HG03457 (cell line): ENCODE data around the gene SPACA4.

Experiments
- ATAC-seq: cut with Tn5 transposase; IDR thresholded peaks from one replicate; pipeline ENCODE4 v1.9.1; 2021; ENCODE audit warnings: moderate number of reproducible peaks; ENCODE audit not compliant: unreplicated experiment

SPACA4 gene

DNA sequence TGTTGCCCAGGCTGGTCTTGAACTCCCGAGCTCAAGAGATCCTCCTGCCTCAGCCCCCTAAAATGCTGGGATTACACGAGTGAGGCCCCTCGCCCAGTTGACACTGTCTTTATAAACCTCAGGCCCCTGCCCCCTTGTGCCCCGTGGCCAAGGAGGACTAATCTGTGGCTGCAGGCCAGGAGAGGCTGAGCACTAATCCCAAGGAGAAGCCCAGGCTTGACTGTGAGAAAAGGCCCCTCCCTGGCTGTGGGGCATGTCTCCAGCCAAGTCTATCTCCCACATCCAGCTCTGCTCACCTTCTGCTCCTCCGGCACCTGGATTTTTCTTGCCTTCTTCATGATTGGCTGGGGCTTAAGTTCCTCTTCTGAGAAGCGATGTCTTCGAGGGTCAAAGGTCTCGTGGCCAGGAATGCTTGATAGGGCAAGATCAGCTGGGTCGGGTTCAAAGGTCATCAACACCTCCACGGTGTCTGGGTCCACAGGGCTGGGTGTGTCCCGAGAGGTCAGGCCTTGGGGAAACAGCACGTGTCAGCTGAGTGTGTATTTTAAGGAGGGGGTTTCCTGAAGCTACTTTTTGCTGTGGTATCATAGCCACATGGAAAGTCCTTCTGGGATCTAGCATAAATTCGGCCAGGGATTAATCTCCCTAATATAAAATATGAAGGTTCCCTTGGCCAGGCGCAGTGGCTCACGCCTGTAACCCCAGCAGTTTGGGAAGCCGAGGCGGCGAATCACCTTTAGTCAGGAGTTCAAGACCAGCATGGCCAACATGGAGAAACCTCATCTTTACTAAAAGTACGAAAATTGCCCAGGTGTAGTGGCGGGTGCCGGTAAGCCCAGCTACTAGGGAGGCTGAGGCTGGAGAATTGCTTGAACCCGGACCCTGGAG is 26.9 kb downstream of the SPACA4 start:
- ATAC-seq: no peak

DNA sequence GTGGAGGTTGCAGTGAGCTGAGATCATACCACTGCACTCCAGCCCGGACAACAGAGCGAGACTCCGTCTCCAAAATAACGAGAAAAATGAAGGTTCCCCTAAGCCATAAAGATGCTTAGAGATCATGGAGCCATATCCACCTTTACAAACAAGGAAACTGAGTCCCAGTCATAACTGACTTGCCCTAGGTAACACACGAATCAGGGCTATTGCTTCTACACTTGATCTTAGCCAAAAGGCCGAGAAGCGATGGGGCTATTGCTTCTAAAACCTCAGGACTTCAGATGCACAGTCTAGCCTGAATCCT is 27.4 kb downstream of the SPACA4 start:
- no peak for ATAC-seq

DNA sequence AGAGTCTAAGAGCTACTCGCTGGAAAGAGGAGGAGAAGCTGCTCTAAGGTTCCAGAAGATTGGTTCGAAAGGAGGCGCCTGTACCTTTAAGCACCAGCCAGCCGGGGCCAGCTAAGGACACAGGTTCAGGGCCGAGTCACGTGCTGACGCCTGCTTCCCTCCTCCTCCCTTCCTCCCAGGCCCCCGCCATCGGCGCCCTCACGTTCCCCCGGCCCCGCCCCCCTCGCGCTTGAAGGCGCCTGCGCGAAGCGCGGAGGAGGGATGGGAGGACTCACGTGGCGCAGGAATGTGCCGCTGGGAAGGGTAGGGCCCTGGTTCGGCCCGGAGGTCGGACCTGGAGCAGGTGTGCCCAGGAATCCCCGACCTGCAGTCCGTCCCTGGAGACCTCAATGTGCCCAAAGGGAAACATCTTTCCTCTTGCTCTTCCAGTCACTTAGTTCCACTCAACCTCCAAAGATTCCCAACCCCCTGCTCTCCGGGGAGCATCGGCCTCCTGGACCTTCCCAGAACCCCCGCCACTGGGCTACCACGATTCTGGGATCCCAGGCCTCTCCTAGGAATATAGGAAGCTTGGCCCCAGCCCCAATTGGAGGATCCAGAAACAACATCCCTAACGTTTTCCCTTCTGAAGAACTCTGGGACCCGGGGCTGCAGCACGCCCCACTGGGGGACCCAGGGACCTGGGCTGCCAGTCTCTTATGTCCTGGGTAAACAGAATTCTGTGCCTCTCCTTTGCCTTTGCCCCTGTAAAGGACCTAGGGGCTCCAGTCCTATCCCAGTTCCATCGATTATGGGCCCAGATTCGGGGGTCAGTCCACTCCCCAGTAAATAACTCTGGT is 28.1 kb downstream of the SPACA4 start:
- ATAC-seq: peak; percentile 33

DNA sequence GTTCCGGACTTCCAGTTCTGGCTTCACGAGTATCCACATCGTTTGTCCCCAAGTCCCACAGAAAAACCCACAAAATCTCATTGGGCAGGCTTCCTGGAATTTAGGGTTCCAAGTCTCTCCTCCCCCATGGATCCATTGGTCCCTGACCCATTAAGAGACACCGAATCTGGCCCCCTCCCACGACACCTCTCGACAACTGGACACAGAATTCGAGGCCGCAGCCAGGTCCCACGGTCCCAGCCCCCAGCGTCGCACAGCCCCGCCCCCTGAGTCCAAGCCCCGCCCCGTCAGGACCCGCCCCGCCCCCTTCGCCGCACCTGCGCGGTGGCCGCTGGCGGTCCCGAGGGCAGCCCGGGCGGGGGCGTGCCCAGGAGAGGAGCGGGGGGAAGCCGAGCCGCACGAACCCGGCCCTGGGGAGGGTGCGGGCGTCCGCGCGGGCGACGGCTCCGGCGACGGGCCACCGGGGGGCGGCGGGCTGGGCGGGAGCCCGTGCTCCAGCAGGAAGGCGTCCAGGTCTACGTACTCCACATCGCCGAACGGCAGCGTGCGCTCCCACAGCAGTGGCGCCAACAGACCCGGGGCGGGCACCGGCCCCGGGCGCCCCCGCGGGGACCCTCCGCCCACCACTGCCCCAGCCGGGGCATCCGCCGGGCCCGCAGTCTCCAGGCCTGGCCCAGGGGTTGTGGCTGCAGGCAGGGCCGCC is 28.9 kb downstream of the SPACA4 start:
- ATAC-seq: no peak

DNA sequence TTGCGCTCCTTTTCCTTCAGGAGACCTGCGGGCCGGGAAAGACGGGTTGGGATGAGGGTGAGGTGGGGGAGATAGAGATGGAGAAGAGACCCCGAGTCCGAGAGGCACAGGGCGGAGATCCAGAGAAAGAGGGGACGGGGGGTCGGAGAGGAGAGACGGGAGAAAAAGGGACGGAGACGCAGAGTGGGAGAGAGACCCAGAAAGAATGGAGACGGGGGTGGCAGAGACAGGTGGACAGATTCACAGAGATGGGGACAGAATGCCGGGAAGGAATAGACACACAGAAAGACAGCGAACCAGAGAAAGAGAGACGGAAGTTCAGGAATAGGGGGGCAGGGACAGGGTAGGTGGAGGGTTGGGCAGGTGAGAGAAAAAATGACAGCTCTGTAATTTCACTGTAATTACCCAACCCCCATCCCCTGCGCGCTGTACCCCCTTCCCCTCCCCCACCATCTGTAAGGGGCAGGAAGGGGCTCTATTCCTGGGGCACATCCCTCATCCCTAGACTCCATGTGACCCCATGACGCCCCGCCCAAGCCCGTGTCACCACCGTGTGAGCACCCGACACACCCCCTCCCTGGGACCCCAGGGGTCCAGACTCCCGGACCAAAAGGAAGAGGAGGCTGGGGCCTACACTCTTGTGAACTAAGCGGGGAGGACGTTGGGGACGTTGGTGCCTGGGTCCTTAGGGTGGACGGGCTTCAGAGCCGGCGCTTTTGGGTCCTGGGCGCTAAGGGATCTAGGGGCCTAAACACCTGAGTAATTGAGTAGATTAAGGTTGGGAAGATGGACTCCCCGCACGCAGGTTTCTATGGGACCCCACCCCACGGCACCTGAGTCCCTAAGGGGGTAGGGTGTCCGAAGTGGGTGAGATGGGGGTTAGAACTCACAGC is 29.7 kb downstream of the SPACA4 start:
- ATAC-seq: no peak

DNA sequence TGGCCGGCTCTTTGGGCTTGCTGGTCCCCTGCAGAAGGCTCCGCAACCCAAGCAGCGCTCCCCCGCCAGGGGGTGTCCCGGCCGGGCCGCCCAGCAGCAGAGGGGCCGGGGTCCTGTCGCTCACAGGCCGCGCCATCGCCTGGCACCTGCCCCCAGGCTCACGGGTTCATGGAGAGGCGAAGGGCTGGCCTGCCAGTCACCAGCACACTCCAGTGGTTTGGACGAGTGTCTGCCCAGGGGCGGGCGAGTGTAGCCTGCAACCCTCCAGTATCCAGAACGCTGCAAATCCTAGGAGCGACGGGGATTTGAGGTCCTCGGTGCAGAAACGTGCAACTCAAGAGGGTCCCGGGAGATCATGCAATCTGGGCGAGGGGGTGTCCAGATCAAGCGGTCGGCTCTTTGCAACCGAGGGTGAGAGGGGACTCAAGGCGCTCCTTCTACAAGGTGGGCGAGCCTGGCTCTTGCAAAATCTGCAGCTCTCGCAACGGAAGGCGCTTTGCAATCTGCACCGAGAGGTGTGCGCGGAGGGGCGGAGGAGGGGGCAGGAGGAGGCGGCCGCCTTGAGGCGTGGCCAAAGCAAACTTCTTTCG is 30.4 kb downstream of the SPACA4 start, which contains the start of gene DBP:
Gene DBP (minus strand): TSS at position 521 of the 590 bp plus-strand sequence. CDS start 385 bp downstream, at position 136.
- ATAC-seq: no peak

DNA sequence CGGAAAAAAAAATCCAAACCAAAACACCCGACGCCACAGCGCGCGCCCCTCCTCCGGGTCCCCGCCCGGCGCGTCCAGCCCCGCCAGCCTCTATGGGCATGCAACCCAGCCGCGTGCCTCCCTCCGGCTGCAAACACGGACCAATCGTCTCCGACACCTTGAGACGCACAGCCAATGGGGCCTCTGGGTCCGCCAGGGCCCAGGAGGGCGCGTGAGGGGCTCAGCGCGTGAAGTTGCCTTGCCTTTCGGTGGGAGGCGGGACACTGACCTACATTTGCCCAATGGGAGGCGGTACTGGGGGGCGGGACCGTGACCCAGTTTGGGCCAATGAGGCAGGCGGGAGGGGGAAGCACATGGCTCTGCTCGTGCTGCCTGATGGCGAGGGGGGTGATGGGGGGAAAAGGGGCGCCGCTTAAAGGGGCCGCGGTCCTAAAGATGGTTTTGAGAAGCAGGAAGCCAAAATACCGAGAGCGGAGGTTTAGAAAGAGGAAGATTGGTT is 31.0 kb downstream of the SPACA4 start:
- ATAC-seq: peak; percentile 46

DNA sequence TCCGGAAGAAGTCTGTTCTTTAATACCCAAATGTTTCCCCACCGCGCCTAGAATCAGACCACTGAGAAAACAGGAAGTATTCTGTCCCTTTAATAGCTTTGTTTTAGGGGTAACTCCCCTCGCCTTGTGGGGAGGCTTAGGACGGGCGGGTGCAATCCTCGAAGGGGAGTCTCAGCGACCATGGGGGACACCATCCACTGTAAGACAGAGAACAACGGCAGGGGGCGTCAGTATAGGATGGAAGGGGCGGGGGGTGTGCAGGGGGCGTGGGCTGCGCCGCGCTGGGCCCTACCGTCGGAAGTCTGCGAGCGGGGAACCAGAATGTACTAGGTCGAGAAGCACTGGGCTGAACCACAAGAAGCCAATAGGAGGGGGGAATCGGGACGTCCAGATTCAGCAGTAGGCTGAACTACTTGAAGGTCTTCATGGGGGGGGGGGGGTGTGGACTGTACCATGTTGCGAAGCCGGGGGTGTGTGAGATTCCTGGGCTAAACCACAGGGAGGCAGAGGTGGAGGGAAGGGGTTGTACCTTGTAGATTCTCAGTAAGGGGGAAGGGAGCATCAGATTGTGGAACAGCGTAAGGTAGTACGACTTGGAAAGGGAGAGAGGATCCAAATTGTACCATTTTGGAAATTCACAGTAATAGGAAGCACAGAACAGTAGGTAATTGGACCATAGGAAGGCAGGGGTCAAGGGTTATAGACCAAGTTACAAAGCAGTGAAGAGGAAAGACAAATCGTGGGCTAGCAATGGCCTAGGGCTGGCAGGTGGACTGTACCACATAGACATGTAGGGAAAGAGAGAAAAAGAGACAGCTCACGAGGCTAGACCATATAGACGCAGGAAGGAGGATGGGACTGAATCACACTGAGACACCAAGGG is 31.6 kb downstream of the SPACA4 start:
- peak; percentile 8 for ATAC-seq

DNA sequence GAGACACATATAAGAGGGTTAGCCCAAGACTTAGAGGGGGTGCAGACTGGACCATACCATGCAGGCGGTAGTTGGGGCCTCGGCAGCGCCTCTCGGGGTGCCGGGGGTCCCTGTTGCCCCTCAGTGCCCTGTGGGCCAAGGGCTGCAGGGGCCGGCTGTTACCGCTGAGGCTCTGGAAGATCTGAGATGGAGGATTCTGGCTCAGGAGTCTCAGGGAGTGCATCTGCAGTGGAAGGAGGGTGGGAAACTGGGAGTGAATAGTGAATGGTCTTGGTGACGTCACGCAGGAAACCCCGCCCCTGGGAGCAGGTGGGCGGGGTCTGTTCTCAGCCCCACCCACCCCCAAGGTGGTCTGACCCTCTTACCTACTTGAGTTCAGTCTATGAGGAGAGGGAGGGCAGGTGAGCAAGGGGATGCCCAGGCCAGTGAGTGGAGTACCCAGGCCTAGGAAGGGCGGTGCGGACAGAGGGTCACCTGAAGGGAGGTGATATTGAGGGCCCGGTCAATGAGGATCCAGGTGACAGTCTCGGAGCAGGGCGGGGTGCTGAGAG is 32.4 kb downstream of the SPACA4 start:
- no peak for ATAC-seq

DNA sequence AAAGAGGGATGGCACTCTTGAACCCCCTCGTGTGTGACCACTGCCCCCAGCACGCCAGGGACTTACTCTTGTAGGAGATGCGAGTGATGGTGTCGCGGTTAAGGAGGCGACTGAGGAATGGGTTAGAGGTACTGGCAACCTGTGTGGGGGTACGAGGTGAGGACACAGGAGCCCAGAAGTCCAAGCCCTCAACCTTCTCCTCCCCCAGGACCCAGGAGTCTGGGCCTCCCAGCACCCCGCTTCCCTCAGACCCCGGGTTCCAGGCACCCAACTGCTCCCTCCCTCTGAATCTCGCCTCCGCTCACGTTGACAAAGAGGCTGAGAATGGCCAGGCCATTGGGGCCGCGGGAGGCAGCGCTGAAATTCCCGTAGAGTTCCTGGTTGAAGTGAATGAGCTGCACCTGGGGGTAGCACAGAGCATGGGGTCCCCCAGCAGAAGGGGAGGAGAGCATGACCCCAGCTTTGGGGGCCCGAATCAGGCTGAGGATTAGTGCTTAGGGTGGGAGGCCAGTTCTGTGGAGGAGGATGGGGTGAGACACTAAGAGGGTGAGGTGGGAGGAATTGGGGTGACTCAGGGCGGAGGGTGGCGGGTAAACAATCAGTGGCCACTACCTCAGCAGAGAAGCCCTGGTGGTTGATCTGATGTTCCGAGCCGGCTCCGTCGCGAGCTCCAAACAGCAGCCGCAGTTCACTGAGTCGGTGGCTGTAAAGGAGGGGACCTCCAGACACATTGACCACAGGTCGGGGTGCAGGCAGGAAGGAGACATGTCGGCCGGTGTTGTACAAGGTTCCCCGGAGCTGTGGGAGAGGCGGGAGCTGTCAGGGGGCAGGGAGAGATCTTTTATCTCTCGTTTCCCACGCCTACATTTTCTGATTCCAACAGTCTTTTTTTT is 33.2 kb downstream of the SPACA4 start:
- no peak for ATAC-seq

DNA sequence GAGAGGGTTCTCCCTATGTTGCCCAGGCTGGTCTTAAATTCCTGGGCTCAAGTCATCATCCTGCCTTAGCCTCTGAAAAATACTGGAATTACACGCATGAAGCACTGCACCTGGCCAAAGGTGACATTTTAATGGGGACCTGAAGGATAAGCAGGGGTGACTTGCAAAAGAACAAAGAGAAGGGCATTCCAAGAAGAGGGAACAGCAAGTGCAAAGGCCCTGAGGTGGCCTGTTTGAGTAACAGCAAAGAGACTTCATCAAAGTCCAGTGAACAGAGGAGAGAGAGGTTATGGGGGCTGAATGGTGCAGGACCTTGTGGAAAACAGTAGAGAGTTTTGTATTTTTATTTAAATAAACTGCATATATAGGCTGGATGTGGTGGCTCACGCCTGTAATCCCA is 35.3 kb downstream of the SPACA4 start:
- ATAC-seq: no peak

DNA sequence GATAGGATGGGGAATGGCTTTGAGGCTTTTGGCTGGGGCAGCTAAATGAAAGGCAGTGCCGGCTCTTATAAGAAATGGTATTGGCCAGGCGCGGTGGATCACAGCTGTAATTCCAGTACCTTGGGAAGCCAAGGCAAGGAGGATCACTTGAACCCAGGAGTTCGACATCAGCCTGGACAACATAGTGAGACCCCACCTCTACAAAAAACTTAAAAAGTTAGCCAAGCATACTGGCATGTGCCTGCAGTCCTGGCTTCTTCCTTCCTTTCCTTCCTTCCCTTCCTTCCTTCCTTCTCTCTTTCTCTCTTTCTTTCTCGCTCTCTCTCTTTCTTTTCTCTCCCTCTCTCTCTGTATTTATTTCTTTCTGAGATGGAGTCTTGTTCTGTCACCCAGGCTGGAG is 36.3 kb downstream of the SPACA4 start:
- ATAC-seq: no peak

DNA sequence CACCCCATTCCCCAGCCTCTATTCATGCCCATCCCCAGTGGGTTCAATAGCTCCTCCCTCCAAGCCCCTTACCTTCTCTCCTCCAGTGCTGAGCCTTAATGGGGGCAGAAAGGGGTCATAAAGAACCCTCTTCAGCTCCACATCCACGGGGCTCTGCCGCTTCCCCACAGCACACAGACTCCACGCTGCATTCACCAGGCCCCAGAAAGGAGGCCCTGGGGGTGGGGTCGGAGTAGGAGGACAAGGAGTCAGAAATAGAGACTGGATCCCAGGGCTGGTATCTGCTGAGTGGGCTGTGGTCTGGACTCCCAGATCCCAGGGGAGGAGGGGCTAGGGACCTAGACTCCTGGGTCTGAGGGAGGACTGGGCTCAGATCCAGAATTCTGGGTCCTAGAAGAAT is 37.8 kb downstream of the SPACA4 start:
- no peak for ATAC-seq

DNA sequence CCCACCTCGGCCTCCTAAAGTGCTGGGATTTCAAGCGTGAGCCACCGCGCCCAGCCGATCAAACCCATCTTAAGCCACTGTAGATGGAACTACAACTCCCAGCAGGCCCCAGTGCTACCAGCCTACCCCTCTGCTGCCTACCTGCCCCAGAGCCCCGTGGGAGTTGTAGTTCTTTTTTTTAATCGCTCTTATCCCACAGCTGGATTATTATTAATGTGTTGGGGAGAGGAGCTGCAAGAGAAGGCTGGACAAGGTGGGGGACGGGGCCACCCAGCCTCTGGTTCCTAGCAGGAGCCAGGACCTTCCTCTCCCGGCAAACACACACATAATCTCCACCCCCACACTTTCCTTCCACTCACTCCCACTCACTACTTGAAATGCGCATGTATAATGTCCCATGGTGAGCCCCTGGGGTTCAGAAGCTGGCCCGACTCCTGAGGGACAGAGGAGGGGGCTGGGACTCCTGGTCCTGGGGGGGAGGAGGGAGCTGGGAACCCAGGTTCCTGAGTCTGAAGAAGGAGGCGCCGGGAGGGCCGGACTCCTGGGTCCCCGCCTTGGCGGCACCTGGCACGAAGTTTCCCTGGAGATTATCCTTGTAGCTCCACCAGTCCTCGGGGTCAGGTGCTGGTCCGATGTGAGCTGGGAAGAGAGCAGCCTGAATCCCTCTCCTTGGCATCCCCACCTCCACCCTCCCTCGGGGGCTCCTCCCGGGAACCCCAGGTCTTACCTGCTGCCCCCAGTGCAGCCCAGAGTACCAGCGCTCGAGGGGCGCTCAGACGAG is 38.5 kb downstream of the SPACA4 start:
- ATAC-seq: no peak

DNA sequence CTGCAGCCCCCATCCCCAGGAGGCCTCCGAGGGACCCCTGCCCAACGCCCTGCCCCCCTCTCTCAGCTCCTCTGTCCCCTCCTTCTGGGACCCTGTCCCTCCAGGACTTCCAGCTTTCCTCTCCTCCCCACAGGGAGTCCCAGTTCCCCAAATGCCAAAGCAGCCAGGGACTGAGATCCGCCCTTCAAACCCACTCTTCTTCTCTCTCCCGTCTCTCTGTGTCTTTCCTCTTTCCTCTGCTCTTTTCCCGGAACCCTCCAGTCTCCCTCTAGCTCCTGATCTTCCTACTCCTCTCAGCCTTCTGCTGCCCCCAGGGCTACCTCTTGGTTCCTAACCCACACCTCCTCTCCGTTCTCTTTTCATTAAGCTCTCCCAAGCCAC is 39.1 kb downstream of the SPACA4 start:
- no peak for ATAC-seq

DNA sequence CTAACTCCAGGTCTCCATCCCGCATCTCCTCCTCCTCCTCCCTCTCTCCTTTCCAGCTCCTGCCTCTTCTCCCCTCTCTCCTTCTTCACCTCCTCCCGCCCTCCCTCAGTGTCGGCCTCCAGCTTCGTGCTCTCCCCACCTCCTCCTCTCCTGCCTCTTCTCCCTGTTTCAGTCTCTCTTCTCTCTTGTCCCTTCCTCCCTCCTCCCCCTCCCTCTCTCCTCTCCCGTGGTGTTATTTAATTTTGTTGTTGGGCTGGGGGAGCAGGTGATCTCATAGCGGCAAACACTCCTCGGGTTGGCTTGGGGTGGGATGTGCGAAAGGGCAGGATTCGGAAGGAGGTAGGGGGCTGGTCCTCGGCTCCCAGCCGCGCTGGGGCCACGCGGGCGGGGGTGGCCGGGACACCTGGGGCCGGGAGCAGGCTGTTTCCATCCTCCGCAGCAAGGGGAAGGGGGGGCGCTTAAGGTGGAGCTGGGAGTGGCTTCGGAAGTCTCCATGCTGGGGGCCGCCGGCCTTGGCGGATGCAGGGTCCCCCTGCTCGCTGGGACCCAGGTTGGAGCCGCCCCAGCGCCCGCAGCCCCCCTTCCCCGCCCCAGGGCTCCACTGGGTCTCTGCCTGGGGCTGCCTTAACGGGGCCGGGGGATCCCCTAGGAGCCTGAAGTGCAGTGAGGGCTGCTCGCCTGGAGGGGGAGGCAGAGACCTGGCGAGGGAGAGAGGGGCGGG is 39.6 kb downstream of the SPACA4 start, which contains the start of gene CA11:
Gene CA11 (minus strand): TSS at position 187 of the 721 bp plus-strand sequence. CDS start 555 bp downstream, outside the sequence.
- ATAC-seq: peak; percentile 61
